ENCODE measurements around the gene PTGES. TPM values are rescaled to one million over a fixed set of nuclear protein-coding genes. Genes with fewer than 3 reads are reported as not detected.

The PTGES gene
- polyA plus RNA-seq, 3 donors, result 0.29 to 1.8 (median 0.84) TPM

- Histone ChIP-seq H3K79me2 (ENCODE audit: insufficient read depth, low read length) (no peaks in the 10 kb centered on the region), H3K4me3 (replicated peaks in 1 of 3; ENCODE audit: low read depth in 2 of 3, low read length in 3 of 3) (no peak overlapping the region), H3K4me1 (ENCODE audit: control insufficient read depth in 1 of 2, insufficient read depth in 2 of 2, low read length in 2 of 2) (peaks cover 6 to 16% of the 10 kb centered on the region in 2 donors), H3K36me3 (replicated peaks in 1 of 2; ENCODE audit: control insufficient read depth in 1 of 2, insufficient read depth in 2 of 2, low read length in 2 of 2) (no peaks in the 10 kb centered on the region), H3K9ac (ENCODE audit: insufficient read depth, low read length, poor library complexity, severe bottlenecking) (no peak overlapping the region), H3K27me3 (ENCODE audit: control insufficient read depth in 2 of 2, insufficient read depth in 2 of 2, low read length in 2 of 2) (peaks cover 0 to 8% of the 10 kb centered on the region in 2 donors), H3K4me2 (replicated peaks; ENCODE audit: extremely low read depth, low read length, poor library complexity, severe bottlenecking) (no peak overlapping the region), H3K27ac (ENCODE audit: low read depth in 1 of 2, low read length in 2 of 2) (no peak overlapping the region), H2AFZ (ENCODE audit: insufficient read depth, low read depth, low read length, poor library complexity, severe bottlenecking) (no peak overlapping the region), H4K20me1 (ENCODE audit: insufficient read depth, low read length) (no peaks in the 10 kb centered on the region), H3K9me3 (replicated peaks in 1 of 2; ENCODE audit: control insufficient read depth in 1 of 2, insufficient read depth in 1 of 2, low read length in 2 of 2) (no peaks in the 10 kb centered on the region)
- no peak for TF ChIP-seq CTCF (IDR thresholded peaks at IDR 0.05)
- H3K36me3 Mint-ChIP-seq, result peaks cover 4 to 12% of the 10 kb centered on the region in 2 donors
- DNase-seq, result no peak
- WGBS (ENCODE audit: insufficient coverage), result 100% methylated on average over 4 of the region's 7 CpGs
- H3K27ac Mint-ChIP-seq, result no peak overlapping the region
- H3K4me3 Mint-ChIP-seq, result no peak overlapping the region
- intact Hi-C loops (cut with micrococcal nuclease), result no loop called here
- H3K27me3 Mint-ChIP-seq (ENCODE audit: low read depth in 3 of 3), result peaks cover 18 to 50% (median 32%) of the 10 kb centered on the region in 3 donors
- H3K4me1 Mint-ChIP-seq, result peaks cover 16% of the 10 kb centered on the region
- peaks cover 0 to 6% (median 0%) of the 10 kb centered on the region in 7 donors for H3K9me3 Mint-ChIP-seq
These were observed 12.7 kb downstream of the PTGES start for GRCh38 chr9:129740174-129740573.

- Histone ChIP-seq H3K9ac (ENCODE audit: insufficient read depth, low read length, poor library complexity, severe bottlenecking) (no peak overlapping the region), H2AFZ (ENCODE audit: insufficient read depth, low read depth, low read length, poor library complexity, severe bottlenecking) (no peak overlapping the region), H3K9me3 (replicated peaks in 1 of 2; ENCODE audit: control insufficient read depth in 1 of 2, insufficient read depth in 1 of 2, low read length in 2 of 2) (no peaks in the 10 kb centered on the region), H3K79me2 (ENCODE audit: insufficient read depth, low read length) (no peaks in the 10 kb centered on the region), H3K4me3 (replicated peaks in 1 of 3; ENCODE audit: low read depth in 2 of 3, low read length in 3 of 3) (no peak overlapping the region), H4K20me1 (ENCODE audit: insufficient read depth, low read length) (no peaks in the 10 kb centered on the region), H3K4me2 (replicated peaks; ENCODE audit: extremely low read depth, low read length, poor library complexity, severe bottlenecking) (no peak overlapping the region), H3K27ac (ENCODE audit: low read depth in 1 of 2, low read length in 2 of 2) (no peak overlapping the region), H3K4me1 (ENCODE audit: control insufficient read depth in 1 of 2, insufficient read depth in 2 of 2, low read length in 2 of 2) (peaks cover 6 to 16% of the 10 kb centered on the region in 2 donors), H3K36me3 (replicated peaks in 1 of 2; ENCODE audit: control insufficient read depth in 1 of 2, insufficient read depth in 2 of 2, low read length in 2 of 2) (no peaks in the 10 kb centered on the region), H3K27me3 (ENCODE audit: control insufficient read depth in 2 of 2, insufficient read depth in 2 of 2, low read length in 2 of 2) (peaks cover 0 to 8% of the 10 kb centered on the region in 2 donors)
- Mint-ChIP-seq H3K36me3 (peaks cover 4 to 12% of the 10 kb centered on the region in 2 donors), H3K4me3 (peak overlapping the region in 1 of 2 donors; percentile 49), H3K9me3 (peaks cover 0 to 6% (median 0%) of the 10 kb centered on the region in 7 donors), H3K4me1 (peaks cover 16% of the 10 kb centered on the region), H3K27me3 (ENCODE audit: low read depth in 3 of 3) (peaks cover 18 to 56% (median 30%) of the 10 kb centered on the region in 3 donors), H3K27ac (peak overlapping the region in 2 of 7 donors; percentile 8 to 42)
- 96% methylated on average over 16 of the region's 16 CpGs for WGBS (ENCODE audit: insufficient coverage)
- no peak for TF ChIP-seq CTCF (IDR thresholded peaks at IDR 0.05)
- no peak for DNase-seq
- intact Hi-C loops (cut with micrococcal nuclease), result loop anchor here in 1 of 2 donors (2.0 kb wide), 2 partner anchors 17 to 37 kb away; no protein-coding TSS in a partner anchor
These were observed 13.4 kb downstream of the PTGES start for GRCh38 chr9:129739432-129739831.
